HepG2 (cell line): ENCODE results near the gene NKAIN4. TPM values are rescaled to one million over a fixed set of nuclear protein-coding genes. Genes with fewer than 3 reads are reported as not detected.

ENCODE experiments used
- ARID5B ChIP-seq: IDR thresholded peaks from 2 replicates; pipeline ENCODE4 v1.4.0; 2020; ENCODE audit warnings: mild to moderate bottlenecking, missing genetic modification reagents
- CENPX ChIP-seq: sonication (generic); formaldehyde crosslinking; IDR thresholded peaks from 2 replicates; pipeline ENCODE4 v1.9.0; 2021; ENCODE audit warnings: mild to moderate bottlenecking, missing genetic modification reagents, moderate library complexity
- EEA1 ChIP-seq: sonication (generic); formaldehyde crosslinking; IDR thresholded peaks from 2 replicates; pipeline ENCODE4 v1.5.1; 2020; ENCODE audit warnings: mild to moderate bottlenecking, missing genetic modification reagents, borderline replicate concordance
- ELF4 ChIP-seq: sonication (generic); formaldehyde crosslinking; IDR thresholded peaks from 2 replicates; pipeline ENCODE4 v1.5.0; 2020; ENCODE audit warnings: missing genetic modification reagents, mild to moderate bottlenecking, moderate library complexity, borderline replicate concordance
- HOXA9 ChIP-seq: sonication (generic); formaldehyde crosslinking; IDR thresholded peaks from 2 replicates; pipeline ENCODE4 v1.8.1; 2022; ENCODE audit warnings: missing genetic modification reagents, mild to moderate bottlenecking, moderate library complexity, borderline replicate concordance
- ISL2 ChIP-seq: sonication (generic); formaldehyde crosslinking; IDR thresholded peaks from 2 replicates; pipeline ENCODE4 v1.5.0; 2020; ENCODE audit warnings: missing genetic modification reagents
- KLF13 ChIP-seq: sonication (generic); formaldehyde crosslinking; IDR thresholded peaks from 2 replicates; pipeline ENCODE4 v1.4.0; 2020; ENCODE audit warnings: mild to moderate bottlenecking, missing genetic modification reagents
- PHF8 ChIP-seq: sonication (generic); formaldehyde crosslinking; IDR thresholded peaks from 2 replicates; pipeline ENCODE4 v1.5.0; 2020; ENCODE audit warnings: missing genetic modification reagents
- SNAPC4 ChIP-seq: sonication (generic); formaldehyde crosslinking; IDR thresholded peaks from 2 replicates; pipeline ENCODE4 v1.4.0; 2020; ENCODE audit warnings: mild to moderate bottlenecking, missing genetic modification reagents
- ZNF354B ChIP-seq: sonication (generic); formaldehyde crosslinking; IDR thresholded peaks from 2 replicates; pipeline ENCODE4 v1.8.0; 2022; ENCODE audit warnings: mild to moderate bottlenecking, missing genetic modification reagents
- ZNF549 ChIP-seq: sonication (generic); formaldehyde crosslinking; IDR thresholded peaks from 2 replicates; pipeline ENCODE4 v1.5.0; 2020; ENCODE audit warnings: missing genetic modification reagents
- ZNF703 ChIP-seq: sonication (generic); formaldehyde crosslinking; IDR thresholded peaks from 2 replicates; pipeline ENCODE4 v1.5.1; 2020; ENCODE audit warnings: missing genetic modification reagents, mild to moderate bottlenecking, moderate library complexity, borderline replicate concordance
- polyA plus RNA-seq, 8 experiments: library from polyadenylated mRNA; depleted of rRNA in 3 of 8; stranded (reverse) in 7 of 8; unstranded in 1 of 8; fragments of >200 nt; fragmentation: Illumina TruSeq in 4 of 8; extraction: Trizol in 4 of 8; gene quantifications; 2 replicates each; pipeline versions ENCODE4 v1.2.1 to v1.2.3, GENCODE V29; 2011 to 2016; ENCODE audit warnings: low read depth in 4 of 8, missing spikeins in 1 of 8, mixed read lengths in 1 of 8; ENCODE audit not compliant: insufficient read depth in 1 of 8
- total RNA-seq, 5 experiments: library from RNA; depleted of rRNA; stranded (reverse); fragments of >200 nt; fragmentation: Illumina TruSeq; extraction: Trizol; gene quantifications; 2 replicates each; pipeline ENCODE4 v1.2.3, GENCODE V29; 2016; ENCODE audit warnings: low read depth in 1 of 5
- TF ChIP-seq, protein P1 (sequence below): sonication (generic); formaldehyde crosslinking; IDR thresholded peaks from 2 replicates; pipeline ENCODE4 v1.5.0; 2020; ENCODE audit warnings: mild to moderate bottlenecking, missing genetic modification reagents
- TF ChIP-seq, protein P2 (sequence below): sonication (generic); formaldehyde crosslinking; IDR thresholded peaks from 2 replicates; pipeline ENCODE4; 2020; ENCODE audit warnings: missing genetic modification reagents, mild to moderate bottlenecking, borderline replicate concordance

Gene NKAIN4
- total and polyA plus RNA-seq, 2 of the 13 experiments (the other 11 are each of a cell fraction or from before 2014, with no cell fraction given): not detected

- no peak for TF ChIP-seq ARID5B
- TF ChIP-seq KLF13 (CRISPR knock-in tag): no peak
- TF ChIP-seq EEA1 (CRISPR knock-in tag): 0 out of 2 replicates have a peak, but pooled peaks have one; percentile 29
- no peak for TF ChIP-seq HOXA9
- no peak for TF ChIP-seq ZNF354B (CRISPR knock-in tag)
- TF ChIP-seq ISL2 (CRISPR knock-in tag): no peak
- TF ChIP-seq CENPX: no peak
- no peak for TF ChIP-seq ZNF703 (CRISPR knock-in tag)
- TF ChIP-seq PHF8: no peak
- TF ChIP-seq SNAPC4: no peak
- TF ChIP-seq, protein P1, sequence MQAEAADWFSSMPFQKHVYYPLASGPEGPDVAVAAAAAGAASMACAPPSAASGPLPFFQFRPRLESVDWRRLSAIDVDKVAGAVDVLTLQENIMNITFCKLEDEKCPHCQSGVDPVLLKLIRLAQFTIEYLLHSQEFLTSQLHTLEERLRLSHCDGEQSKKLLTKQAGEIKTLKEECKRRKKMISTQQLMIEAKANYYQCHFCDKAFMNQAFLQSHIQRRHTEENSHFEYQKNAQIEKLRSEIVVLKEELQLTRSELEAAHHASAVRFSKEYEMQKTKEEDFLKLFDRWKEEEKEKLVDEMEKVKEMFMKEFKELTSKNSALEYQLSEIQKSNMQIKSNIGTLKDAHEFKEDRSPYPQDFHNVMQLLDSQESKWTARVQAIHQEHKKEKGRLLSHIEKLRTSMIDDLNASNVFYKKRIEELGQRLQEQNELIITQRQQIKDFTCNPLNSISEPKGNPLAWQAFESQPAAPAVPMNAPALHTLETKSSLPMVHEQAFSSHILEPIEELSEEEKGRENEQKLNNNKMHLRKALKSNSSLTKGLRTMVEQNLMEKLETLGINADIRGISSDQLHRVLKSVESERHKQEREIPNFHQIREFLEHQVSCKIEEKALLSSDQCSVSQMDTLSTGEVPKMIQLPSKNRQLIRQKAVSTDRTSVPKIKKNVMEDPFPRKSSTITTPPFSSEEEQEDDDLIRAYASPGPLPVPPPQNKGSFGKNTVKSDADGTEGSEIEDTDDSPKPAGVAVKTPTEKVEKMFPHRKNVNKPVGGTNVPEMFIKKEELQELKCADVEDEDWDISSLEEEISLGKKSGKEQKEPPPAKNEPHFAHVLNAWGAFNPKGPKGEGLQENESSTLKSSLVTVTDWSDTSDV (CRISPR knock-in tag): peak; percentile 60; the same call in 1 of the 2 replicates
- TF ChIP-seq ELF4 (CRISPR knock-in tag): no peak
- TF ChIP-seq ZNF549 (CRISPR knock-in tag): no peak
- TF ChIP-seq, protein P2, sequence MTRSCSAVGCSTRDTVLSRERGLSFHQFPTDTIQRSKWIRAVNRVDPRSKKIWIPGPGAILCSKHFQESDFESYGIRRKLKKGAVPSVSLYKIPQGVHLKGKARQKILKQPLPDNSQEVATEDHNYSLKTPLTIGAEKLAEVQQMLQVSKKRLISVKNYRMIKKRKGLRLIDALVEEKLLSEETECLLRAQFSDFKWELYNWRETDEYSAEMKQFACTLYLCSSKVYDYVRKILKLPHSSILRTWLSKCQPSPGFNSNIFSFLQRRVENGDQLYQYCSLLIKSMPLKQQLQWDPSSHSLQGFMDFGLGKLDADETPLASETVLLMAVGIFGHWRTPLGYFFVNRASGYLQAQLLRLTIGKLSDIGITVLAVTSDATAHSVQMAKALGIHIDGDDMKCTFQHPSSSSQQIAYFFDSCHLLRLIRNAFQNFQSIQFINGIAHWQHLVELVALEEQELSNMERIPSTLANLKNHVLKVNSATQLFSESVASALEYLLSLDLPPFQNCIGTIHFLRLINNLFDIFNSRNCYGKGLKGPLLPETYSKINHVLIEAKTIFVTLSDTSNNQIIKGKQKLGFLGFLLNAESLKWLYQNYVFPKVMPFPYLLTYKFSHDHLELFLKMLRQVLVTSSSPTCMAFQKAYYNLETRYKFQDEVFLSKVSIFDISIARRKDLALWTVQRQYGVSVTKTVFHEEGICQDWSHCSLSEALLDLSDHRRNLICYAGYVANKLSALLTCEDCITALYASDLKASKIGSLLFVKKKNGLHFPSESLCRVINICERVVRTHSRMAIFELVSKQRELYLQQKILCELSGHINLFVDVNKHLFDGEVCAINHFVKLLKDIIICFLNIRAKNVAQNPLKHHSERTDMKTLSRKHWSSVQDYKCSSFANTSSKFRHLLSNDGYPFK (CRISPR knock-in tag): no peak
Observed at GRCh38 chr20:63288581-63289251, 34.5 kb upstream of the NKAIN4 start (continued).
